A673 (cell line): Measurements from ENCODE around the gene RCVRN.

Source experiments
- CTCF ChIP-seq: fragments of 300-800, 200-600 bp; sonication (generic); conservative IDR thresholded peaks from 2 replicates; pipeline ENCODE4 v1.5.1; 2017; ENCODE audit warnings: low read depth, mild to moderate bottlenecking, antibody characterized with exemption, low read length, moderate library complexity, mixed read lengths
- EZH2 ChIP-seq: fragments of 200-600 bp; sonication (generic); IDR thresholded peaks from 2 replicates; pipeline ENCODE4 v1.6.1; 2017; ENCODE audit warnings: borderline replicate concordance, low read depth, mild to moderate bottlenecking, mixed read lengths, antibody characterized with exemption, low read length; ENCODE audit not compliant: poor library complexity, severe bottlenecking

GRCh38 chr17:9907131-9907530 lies 2.1 kb upstream of the RCVRN start:
- TF ChIP-seq CTCF, result no peak
- TF ChIP-seq EZH2, result no peak
